Endothelial cell of umbilical vein (primary cell): ENCODE measurements around the gene CDH23. TPM values are rescaled to one million over a fixed set of nuclear protein-coding genes. Genes with fewer than 3 reads are reported as not detected.

ENCODE experiments used
- BruUV-seq: library from RNA; stranded (reverse); fragments of 400-500 nt; replicated peaks from 2 replicates; lab custom pipeline; 2021; lab: Mats Ljungman, UMichigan
- CTCF ChIA-PET: fragments of 300-600, 350-600 bp; sonication (Branson Sonifier 250); formaldehyde crosslinking; loops from one replicate; lab custom pipeline; 2021; ENCODE audit warnings: antibody characterized with exemption, inconsistent platforms; lab: Charles Lee
- POLR2A ChIA-PET: fragments of 300-600, 350-600 bp; sonication (Branson Sonifier 250); formaldehyde crosslinking; loops from one replicate; lab custom pipeline; 2021; ENCODE audit warnings: antibody characterized with exemption, inconsistent platforms; lab: Charles Lee
- DNase-seq: peaks from one replicate; pipeline ENCODE4 v3.0.0-alpha.2; 2011; ENCODE audit warnings: low read depth, low spot score
- FAIRE-seq: peaks from 2 replicates; lab custom pipeline; 2011; peaks lifted over from hg19 to GRCh38; lab: Jason Lieb, UNC
- H2AFZ ChIP-seq: 2 replicates; pipeline ENCODE4 v1.6.0; 2012; ENCODE audit warnings: low read depth, low read length, control low read depth, inconsistent platforms
- H3K27ac ChIP-seq: 2 replicates; pipeline ENCODE4 v1.5.1; 2011; ENCODE audit warnings: low read depth, mild to moderate bottlenecking, control low read depth, low read length, moderate library complexity; ENCODE audit not compliant: insufficient read depth
- H3K27me3 ChIP-seq, 2 experiments: 2 replicates each; pipeline versions ENCODE4 v1.6.0 to v1.6.1; 2011; ENCODE audit warnings: low read length in 2 of 2, mixed read lengths in 1 of 2; ENCODE audit not compliant: control insufficient read depth in 2 of 2, insufficient read depth in 2 of 2
- H3K36me3 ChIP-seq, 2 experiments: 2 replicates in 1 of 2; 3 replicates in 1 of 2; pipeline ENCODE4 v1.5.1; 2011; ENCODE audit warnings: low read length in 2 of 2, mild to moderate bottlenecking in 1 of 2, moderate library complexity in 1 of 2; ENCODE audit not compliant: control insufficient read depth in 2 of 2, insufficient read depth in 2 of 2; ENCODE audit errors: extremely low read depth in 1 of 2
- H3K4me1 ChIP-seq: 3 replicates; pipeline ENCODE4 v1.5.1; 2011; ENCODE audit warnings: mild to moderate bottlenecking, low read length; ENCODE audit not compliant: control insufficient read depth, insufficient read depth; ENCODE audit errors: extremely low read depth
- H3K4me2 ChIP-seq: 2 replicates; pipeline ENCODE4 v1.6.1; 2011; ENCODE audit warnings: low read length, control low read depth, mixed read lengths; ENCODE audit not compliant: insufficient read depth
- H3K4me3 ChIP-seq, 3 experiments: fragments of 200-600 bp in 1 of 3; sonication (generic), shearing (Covaris generic) in 1 of 3; replicated peaks in 1 of 3; 2 replicates each; pipeline ENCODE4 v1.5.1; 2011 to 2016; ENCODE audit warnings: control low read depth in 3 of 3, low read length in 3 of 3, mild to moderate bottlenecking in 2 of 3, inconsistent platforms in 1 of 3, low read depth in 1 of 3, moderate library complexity in 1 of 3; ENCODE audit not compliant: insufficient read depth in 1 of 3
- H3K79me2 ChIP-seq: 2 replicates; pipeline ENCODE4 v1.6.0; 2012; ENCODE audit warnings: low read length, inconsistent platforms; ENCODE audit not compliant: control insufficient read depth, insufficient read depth
- H3K9ac ChIP-seq: replicated peaks from 2 replicates; pipeline ENCODE3; 2011; ENCODE audit warnings: low read length, control low read depth; ENCODE audit not compliant: insufficient read depth; ENCODE audit errors: extremely low read depth
- H3K9me1 ChIP-seq: replicated peaks from 3 replicates; pipeline ENCODE4 v1.6.0; 2011; ENCODE audit warnings: mild to moderate bottlenecking, low read length; ENCODE audit not compliant: control insufficient read depth, insufficient read depth; ENCODE audit errors: extremely low read depth
- H3K9me3 ChIP-seq: replicated peaks from 2 replicates; pipeline ENCODE4 v1.5.1; 2012; ENCODE audit warnings: low read length, inconsistent platforms; ENCODE audit not compliant: control insufficient read depth, insufficient read depth
- H4K20me1 ChIP-seq: replicated peaks from 2 replicates; pipeline ENCODE3; 2011; ENCODE audit warnings: mild to moderate bottlenecking, low read length; ENCODE audit not compliant: control insufficient read depth, insufficient read depth; ENCODE audit errors: extremely low read depth
- EZH2 ChIP-seq: IDR thresholded peaks from 2 replicates; pipeline ENCODE4 v1.6.1; 2012; ENCODE audit warnings: borderline replicate concordance, low read depth, mild to moderate bottlenecking, moderate library complexity, low read length, inconsistent platforms; ENCODE audit not compliant: severe bottlenecking
- FOS ChIP-seq: IDR thresholded peaks from 2 replicates; pipeline ENCODE4 v1.6.1; 2011; ENCODE audit warnings: mild to moderate bottlenecking, low read length, moderate library complexity, borderline replicate concordance; ENCODE audit not compliant: insufficient read depth
- GATA2 ChIP-seq: IDR thresholded peaks from 2 replicates; pipeline ENCODE4 v1.7.0; 2011; ENCODE audit warnings: low read depth, mild to moderate bottlenecking, moderate library complexity, mixed read lengths, low read length; ENCODE audit not compliant: insufficient read length, insufficient read depth
- JUN ChIP-seq: IDR thresholded peaks from 2 replicates; pipeline ENCODE4 v1.6.1; 2011; ENCODE audit warnings: borderline replicate concordance, low read depth; ENCODE audit not compliant: insufficient read length, insufficient read depth
- MAX ChIP-seq: IDR thresholded peaks from 2 replicates; pipeline ENCODE4 v1.6.1; 2011; ENCODE audit not compliant: insufficient read depth, insufficient read length
- MYC ChIP-seq: IDR thresholded peaks from one replicate; pipeline ENCODE4 v1.6.1; 2011; ENCODE audit warnings: mild to moderate bottlenecking, low read depth, low read length
- POLR2A ChIP-seq: IDR thresholded peaks from 2 replicates; pipeline ENCODE4 v1.6.1; 2012; ENCODE audit warnings: low read depth, mild to moderate bottlenecking, control low read depth, low read length
- POLR2AphosphoS5 ChIP-seq: IDR thresholded peaks from 2 replicates; pipeline ENCODE4 v1.6.1; 2012; ENCODE audit warnings: low read depth, mild to moderate bottlenecking, control low read depth, low read length, moderate library complexity; ENCODE audit not compliant: insufficient read depth
- dilution Hi-C: fragments of 300-500 bp; cut with MboI; formaldehyde crosslinking; loops from one replicate; pipeline ENCODE4 v1.15.0; 2019; ENCODE audit warnings: low sequenced_read_pairs; ENCODE audit not compliant: extremely low pct_ligation_motif_present
- intact Hi-C: fragments of 100-400 bp; cut with micrococcal nuclease; formaldehyde crosslinking; loops from one replicate; pipeline ENCODE4 v1.10.0; 2022
- polyA plus RNA-seq, 4 experiments: library from polyadenylated mRNA; depleted of rRNA in 3 of 4; stranded (reverse) in 3 of 4; unstranded in 1 of 4; fragments of >200 nt; gene quantifications; 2 replicates each; pipeline versions ENCODE4 v1.2.1 to v1.2.3, GENCODE V29; 2011 to 2012; ENCODE audit warnings: missing spikeins in 1 of 4
- total RNA-seq: library from RNA; stranded (reverse); gene quantifications from 2 replicates; pipeline ENCODE4 v1.2.3, GENCODE V29; 2021
- TF ChIP-seq, protein P1 (sequence below), 2 donors: IDR thresholded peaks; 1 replicate in 1 of 2; 2 replicates in 1 of 2; pipeline ENCODE4 v1.5.1; 2011; ENCODE audit warnings: low read length in 2 of 2, mild to moderate bottlenecking in 2 of 2, moderate library complexity in 2 of 2, control low read depth in 1 of 2, inconsistent platforms in 1 of 2, low read depth in 1 of 2; ENCODE audit not compliant: insufficient read depth in 1 of 2; ENCODE audit errors: extremely low read depth in 1 of 2

Gene CDH23
- total and polyA plus RNA-seq, 2 donors (not counting 3 experiments of a cell fraction or from before 2014, with no cell fraction given), result not detected

DNA sequence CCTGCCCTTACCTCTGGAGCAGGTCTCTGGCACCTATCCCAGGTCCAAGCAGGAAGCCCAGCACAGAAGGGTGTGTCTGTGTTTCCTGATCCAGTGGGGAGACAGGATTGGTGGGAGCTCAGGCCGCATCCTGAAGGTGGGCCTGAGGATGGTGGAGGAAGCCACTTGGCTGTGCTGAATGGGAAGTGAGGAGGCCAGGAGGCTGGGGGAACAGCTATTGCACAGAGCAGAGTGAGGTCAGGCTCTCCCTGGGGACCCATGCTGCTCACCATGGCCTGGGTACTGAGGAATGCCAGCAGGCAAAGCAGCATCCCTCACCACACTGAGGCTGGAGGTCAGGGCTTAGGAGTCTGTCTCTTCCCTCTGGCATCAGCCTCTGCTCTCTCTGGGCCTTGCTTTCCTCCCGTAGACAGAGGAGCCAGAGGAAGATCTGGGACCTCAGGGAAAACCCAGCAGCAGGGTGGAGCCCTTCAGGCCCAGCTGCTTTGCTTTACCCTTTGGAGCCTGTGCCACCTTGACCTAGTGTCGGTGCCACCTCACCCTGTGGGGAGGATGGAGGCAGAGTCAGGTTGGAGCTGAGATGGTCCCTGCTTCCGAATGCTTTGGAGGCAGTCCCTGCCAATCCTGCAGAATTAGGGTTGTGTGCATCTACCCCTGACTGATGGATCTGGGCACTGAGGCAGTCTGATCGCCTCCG, 39.0 kb downstream of the CDH23 start:
- POLR2A ChIA-PET, result no interaction called here
- no TSS peak for BruUV-seq
- dilution Hi-C loops, result no loop called here

More for the DNA sequence above, 39.0 kb downstream of the CDH23 start:
- H3K36me3 ChIP-seq, result no peaks in the 10 kb centered on the region
- H4K20me1 ChIP-seq, result no peaks in the 10 kb centered on the region
- no peak overlapping the region for H3K9ac ChIP-seq
- H3K4me2 ChIP-seq, result no peak overlapping the region
- DNase-seq (no peak), FAIRE-seq (no peak)
- CTCF ChIA-PET, result no interaction called here
- TF ChIP-seq, protein P1, sequence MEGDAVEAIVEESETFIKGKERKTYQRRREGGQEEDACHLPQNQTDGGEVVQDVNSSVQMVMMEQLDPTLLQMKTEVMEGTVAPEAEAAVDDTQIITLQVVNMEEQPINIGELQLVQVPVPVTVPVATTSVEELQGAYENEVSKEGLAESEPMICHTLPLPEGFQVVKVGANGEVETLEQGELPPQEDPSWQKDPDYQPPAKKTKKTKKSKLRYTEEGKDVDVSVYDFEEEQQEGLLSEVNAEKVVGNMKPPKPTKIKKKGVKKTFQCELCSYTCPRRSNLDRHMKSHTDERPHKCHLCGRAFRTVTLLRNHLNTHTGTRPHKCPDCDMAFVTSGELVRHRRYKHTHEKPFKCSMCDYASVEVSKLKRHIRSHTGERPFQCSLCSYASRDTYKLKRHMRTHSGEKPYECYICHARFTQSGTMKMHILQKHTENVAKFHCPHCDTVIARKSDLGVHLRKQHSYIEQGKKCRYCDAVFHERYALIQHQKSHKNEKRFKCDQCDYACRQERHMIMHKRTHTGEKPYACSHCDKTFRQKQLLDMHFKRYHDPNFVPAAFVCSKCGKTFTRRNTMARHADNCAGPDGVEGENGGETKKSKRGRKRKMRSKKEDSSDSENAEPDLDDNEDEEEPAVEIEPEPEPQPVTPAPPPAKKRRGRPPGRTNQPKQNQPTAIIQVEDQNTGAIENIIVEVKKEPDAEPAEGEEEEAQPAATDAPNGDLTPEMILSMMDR (IDR thresholded peaks at IDR 0.05; ENCODE audit: extremely low read depth in 1 of 2, insufficient read depth in 1 of 2, low read depth in 1 of 2, low read length in 2 of 2), result no peak
- TF ChIP-seq POLR2A (no peak), POLR2AphosphoS5 (no peak), MAX (no peak), EZH2 (no peak), MYC (no peak), FOS (no peak), GATA2 (no peak), JUN (no peak)
- H3K9me1 ChIP-seq, result no peaks in the 10 kb centered on the region
- no peak overlapping the region for H3K4me3 ChIP-seq
- intact Hi-C loops, result no loop called here
- peaks cover 2 to 6% of the 10 kb centered on the region in 2 experiments for H3K27me3 ChIP-seq
- no peaks in the 10 kb centered on the region for H3K79me2 ChIP-seq
- H3K4me1 ChIP-seq, result peaks cover 2% of the 10 kb centered on the region
- no peak overlapping the region for H3K27ac ChIP-seq
- no peaks in the 10 kb centered on the region for H3K9me3 ChIP-seq
- H2AFZ ChIP-seq, result no peak overlapping the region
